Epidermal melanocyte (primary cell): Measurements from ENCODE around the gene COL23A1.

Experiments used
- DNase-seq: peaks from one replicate; pipeline ENCODE4 v3.0.0; 2011; ENCODE audit warnings: low spot score; ENCODE audit not compliant: insufficient read length

COL23A1 gene

GRCh38 chr5:178535299-178536175 lies 54.7 kb downstream of the COL23A1 start:
- no peak for DNase-seq

DNA sequence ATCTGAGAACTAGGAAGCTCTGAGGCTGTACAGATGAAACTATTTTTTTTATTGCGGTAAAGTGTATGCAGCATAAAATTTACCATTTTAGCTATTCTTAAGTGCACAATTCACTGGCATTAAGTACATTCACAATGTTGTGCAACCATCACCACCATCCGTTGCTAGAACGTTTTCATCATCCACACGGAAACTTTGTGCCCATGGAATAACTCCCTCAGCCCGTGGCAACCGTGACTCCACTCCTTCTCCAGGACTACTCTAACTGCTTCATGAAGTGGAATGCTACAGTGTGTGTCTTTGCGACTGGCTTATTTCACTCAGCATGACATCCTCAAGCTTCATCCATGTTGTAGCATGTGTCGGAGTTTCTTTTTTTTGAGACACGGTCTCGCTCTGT lies 57.1 kb downstream of the COL23A1 start:
- DNase-seq = no peak

DNA sequence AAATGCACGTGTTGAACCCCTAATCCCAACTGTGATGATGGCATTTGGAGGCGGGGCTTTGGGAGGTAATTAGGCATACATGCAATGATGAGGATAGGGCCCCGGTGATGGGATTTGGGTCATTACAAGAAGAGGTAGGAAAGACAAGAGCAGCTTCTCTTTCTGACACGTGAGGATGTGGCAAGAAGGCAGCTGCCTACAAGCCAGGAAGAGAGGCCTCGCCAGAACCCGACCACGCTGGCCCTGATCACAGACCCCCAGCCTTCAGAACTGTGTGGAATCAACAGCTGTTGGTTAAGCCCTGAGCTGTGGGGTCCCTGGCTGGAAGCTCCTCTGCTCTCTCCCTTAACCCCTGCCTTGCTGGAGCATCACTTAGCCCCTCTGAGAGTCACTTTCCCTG lies 57.5 kb downstream of the COL23A1 start:
- no peak for DNase-seq

GRCh38 chr5:178532236-178532635 lies 58.0 kb downstream of the COL23A1 start:
- DNase-seq = no peak

- no peak for DNase-seq
Measured at GRCh38 chr5:178531786-178532185, 58.4 kb downstream of the COL23A1 start.

DNA sequence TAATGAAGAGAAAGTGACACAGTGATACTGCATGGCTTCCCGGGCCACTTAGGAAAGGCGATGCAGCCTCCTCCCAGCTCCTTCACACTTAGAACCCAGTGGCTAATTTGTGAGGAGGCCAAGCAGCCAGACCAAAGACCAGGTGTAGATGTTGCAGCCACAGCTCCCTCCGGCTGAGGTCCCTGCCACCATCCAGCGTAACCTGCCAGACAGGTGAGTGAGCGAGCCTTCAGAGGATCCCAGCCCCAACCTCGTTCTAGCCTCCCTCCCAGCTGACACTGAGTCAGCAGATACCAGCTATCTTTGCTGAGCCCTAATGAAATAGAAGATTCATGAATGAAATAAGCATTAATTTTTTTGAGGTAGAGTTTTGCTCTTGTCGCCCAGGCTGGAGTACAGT lies 59.7 kb downstream of the COL23A1 start:
- DNase-seq = no peak

DNA sequence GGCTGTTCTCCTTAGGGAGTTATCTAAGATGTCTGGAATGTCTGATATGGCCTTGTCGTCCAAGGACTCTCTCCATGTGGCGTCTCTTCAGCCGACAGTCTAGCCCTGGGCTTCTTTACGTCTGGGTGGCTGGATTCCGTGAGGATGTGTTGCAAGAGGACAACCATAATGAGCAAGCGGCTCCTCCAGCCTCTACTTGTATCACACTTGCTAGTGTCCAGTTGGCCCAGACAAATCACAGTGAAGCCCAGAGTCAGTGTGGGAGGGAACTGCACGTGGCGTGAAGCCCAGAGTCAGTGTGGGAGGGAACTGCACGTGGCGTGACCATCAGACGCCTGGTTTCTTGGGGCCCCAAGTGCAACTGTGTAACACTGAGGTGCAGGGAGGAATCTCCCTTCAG lies 61.1 kb downstream of the COL23A1 start:
- no peak for DNase-seq

- DNase-seq = no peak
Measured at GRCh38 chr5:178527458-178528307, 62.5 kb downstream of the COL23A1 start.

DNA sequence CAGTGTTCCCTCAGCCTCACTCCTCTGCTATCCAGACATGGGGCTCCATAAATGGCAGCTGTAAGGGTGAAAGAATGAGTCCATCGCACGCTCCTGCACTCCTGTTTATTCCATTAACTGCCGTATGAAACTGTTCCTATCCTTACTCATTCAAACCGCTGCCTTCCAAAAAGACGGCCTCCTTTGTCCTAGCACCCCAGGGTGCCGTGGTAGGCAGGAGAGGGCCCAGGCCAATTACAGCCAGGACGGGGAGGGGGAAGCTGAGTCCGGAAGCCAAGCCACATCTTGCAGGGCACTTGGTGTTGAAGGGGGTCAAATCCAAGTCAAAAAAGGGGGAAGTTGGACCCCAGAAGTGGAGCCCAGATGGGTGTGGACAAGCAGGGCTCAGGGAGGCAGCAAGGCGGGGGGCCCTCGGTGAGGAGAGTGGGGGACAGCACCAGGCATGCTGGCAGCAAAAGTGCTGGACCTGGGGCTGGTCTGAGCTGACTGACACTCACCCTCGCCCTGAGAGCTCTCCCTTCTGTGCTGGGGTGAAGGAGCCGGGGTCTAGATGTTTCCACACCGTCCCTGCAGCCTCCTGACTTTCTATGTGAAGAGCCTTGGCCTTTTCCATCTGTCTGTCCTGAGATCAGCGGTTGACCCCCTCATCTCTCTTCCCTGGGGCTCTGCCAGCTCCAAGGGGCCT lies 63.3 kb downstream of the COL23A1 start:
- no peak for DNase-seq

- no peak for DNase-seq
Measured at GRCh38 chr5:178525906-178526732, 64.1 kb downstream of the COL23A1 start.

DNA sequence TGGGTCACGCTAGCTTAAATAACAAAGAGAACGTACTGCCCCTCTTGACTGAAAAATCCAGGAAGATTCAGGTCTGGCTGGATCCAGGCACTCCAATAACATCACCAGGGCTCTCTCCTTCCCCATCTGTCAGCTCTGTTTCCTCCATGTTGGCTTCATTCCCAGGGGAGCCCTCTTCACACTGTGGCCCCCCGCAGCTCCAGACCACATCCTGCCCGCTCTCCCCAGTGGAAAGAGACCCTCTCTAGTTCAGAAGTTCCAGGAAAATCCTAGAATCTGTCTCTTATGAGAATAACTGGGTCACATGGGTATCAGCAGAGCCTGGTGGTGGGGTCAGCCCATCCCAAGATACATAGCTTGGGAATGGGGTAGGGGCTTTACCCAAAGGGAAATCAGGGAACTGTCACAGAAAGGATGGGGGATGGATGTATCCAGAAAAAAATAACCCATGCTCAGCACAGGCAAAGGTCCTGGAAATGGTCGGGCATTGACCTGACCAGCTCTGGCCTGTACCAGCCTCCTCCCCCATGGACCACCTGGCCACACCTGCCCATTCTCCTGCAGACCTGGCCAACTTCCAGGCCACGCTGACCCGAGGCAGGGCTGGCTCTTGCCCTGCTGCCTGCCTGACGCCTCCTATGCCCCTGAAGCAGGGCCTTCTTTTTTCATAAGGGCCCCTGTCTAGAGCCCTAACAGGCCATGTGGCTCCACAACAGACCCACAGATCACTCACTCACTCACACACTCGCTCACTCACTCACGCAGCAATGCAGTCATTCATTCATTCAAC lies 65.9 kb downstream of the COL23A1 start:
- DNase-seq = no peak

DNA sequence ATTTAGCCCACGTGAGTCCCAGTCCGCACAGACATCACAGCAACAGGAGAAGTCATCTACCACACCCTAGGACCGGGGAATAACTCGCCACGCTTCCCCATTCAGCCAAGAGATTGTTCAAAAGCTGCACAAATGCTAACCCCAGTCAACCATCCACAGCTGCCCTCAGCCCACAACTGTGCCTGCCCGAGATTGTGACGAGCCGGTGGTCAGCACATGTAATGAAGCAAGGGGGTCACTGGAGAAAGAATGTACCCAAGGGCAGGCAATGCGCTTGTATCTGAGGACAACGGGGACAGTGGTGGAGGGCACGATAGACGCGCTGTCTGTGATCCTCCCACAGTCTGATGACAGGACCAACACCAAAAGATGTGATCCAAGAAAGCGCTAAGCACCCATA lies 67.8 kb downstream of the COL23A1 start:
- no peak for DNase-seq

DNA sequence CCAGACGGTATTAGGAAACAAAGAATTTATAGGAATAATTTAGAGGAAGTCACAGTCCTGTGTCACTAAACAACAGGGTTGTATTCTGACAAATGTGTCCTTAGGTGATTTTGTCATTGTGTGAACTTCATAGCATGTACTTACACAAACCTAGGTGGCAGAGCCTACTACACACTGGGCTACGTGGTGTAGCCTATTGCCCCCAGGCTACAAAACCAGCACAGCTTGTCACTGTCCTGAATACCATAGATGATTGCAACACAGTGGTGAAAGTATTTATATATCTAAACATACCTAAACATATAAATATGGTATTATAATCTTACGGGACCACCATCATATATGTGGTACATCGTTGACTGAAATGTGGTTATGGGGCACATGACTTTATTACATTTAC lies 69.3 kb downstream of the COL23A1 start:
- DNase-seq = no peak

- no peak for DNase-seq
Measured at GRCh38 chr5:178519804-178520203, 70.4 kb downstream of the COL23A1 start.

- no peak for DNase-seq
Measured at GRCh38 chr5:178519155-178519554, 71.0 kb downstream of the COL23A1 start.

GRCh38 chr5:178516504-178517235 lies 73.5 kb downstream of the COL23A1 start:
- DNase-seq = no peak

- DNase-seq = no peak
Measured at GRCh38 chr5:178515776-178516503, 74.3 kb downstream of the COL23A1 start.

DNA sequence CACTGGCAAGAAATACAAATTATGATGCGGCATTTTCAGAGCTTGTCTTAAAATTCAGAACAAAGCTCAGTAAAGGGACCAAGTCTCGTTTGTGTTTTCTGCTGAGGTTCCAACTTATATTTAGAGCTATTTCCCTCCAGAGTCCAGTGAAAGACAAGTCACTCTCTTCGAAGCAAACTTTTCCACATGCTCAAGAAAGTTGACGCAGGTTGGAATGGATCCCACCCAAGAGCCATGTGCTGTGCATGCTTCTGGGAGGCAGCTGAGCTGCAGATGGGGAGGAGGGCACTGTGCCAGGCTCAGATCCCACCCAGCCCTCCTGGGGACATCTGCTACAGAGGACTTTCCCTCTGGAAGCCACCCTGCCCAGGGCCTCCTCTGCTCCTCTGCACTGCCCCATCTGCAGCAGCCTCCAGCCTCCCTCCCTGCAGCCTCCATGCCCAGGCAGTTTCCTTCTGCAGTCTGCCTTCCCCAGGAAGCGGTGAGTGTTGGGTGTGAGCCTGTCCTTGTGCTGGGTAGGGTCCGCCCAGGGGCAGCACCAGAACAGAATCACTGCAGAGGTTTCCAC lies 75.3 kb downstream of the COL23A1 start:
- no peak for DNase-seq

- no peak for DNase-seq
Measured at GRCh38 chr5:178511172-178511571, 79.0 kb downstream of the COL23A1 start.
